ENCODE results near the gene CHTF18. TPM values are rescaled to one million over a fixed set of nuclear protein-coding genes. Genes with fewer than 3 reads are reported as not detected.

The CHTF18 gene
- total and polyA plus RNA-seq, 9 of the 15 experiments (the other 6 are each of a cell fraction or from before 2014, with no cell fraction given), result 2.5 to 123 (median 17.0) TPM

GRCh38 chr16:794853-795466 lies 6.5 kb downstream of the CHTF18 start:
- Histone ChIP-seq H2AFZ (ENCODE audit: low read depth, low read length) (no peak overlapping the region), H3K27ac (ENCODE audit: extremely low read depth, low read depth, low read length) (no peak overlapping the region), H3K4me1 (replicated peaks in 1 of 2; ENCODE audit: control insufficient read depth in 2 of 2, insufficient read depth in 2 of 2, low read length in 2 of 2) (peaks cover 2 to 89% of the 10 kb centered on the region in 2 experiments; a peak in 3 of 5 replicates), H3K36me3 (ENCODE audit: control insufficient read depth, insufficient read depth, low read length) (peaks cover 62% of the 10 kb centered on the region; the same call in 2 of the 3 replicates), H4K20me1 (replicated peaks; ENCODE audit: control insufficient read depth, insufficient read depth, low read length) (0 out of 2 replicates have a peak, but pooled peaks cover 4% of the 10 kb centered on the region), H3K79me2 (ENCODE audit: control insufficient read depth, insufficient read depth, low read length) (peaks cover under 1% of the 10 kb centered on the region; the same call in 1 of the 3 replicates), H3K9me1 (ENCODE audit: control insufficient read depth, insufficient read depth, low read length) (no peaks in the 10 kb centered on the region), H3K4me3 (no peak overlapping the region), H3K27me3 (ENCODE audit: control insufficient read depth in 2 of 2, insufficient read depth in 2 of 2, low read length in 2 of 2) (no peaks in the 10 kb centered on the region), H3K9ac (ENCODE audit: insufficient read depth in 1 of 2, low read depth in 2 of 2, low read length in 2 of 2) (no peak overlapping the region), H3K9me3 (replicated peaks; ENCODE audit: control insufficient read depth, insufficient read depth, low read depth, low read length) (no peaks in the 10 kb centered on the region), H3K4me2 (ENCODE audit: insufficient read depth, low read length) (no peak overlapping the region)
- in situ Hi-C loops (cut with MboI) (no loop called here), intact Hi-C loops (cut with micrococcal nuclease) (no loop called here)
- FAIRE-seq (no peak), ATAC-seq (no peak), DNase-seq (ENCODE audit: extremely low read depth in 1 of 4, low spot score in 3 of 4) (peak in 1 of 4 experiments; percentile 11)
- BruUV-seq (replicated peaks), result no TSS peak
- WGBS (ENCODE audit: insufficient coverage, low coverage, missing lambda C conversion rate), result 76% methylated on average over 9 of the region's 31 CpGs
- no peak for TF ChIP-seq ZNF3 (CRISPR knock-in tag; IDR thresholded peaks at IDR 0.05)
- no peak for TF ChIP-seq NCOA2 (IDR thresholded peaks at IDR 0.05; ENCODE audit: partially characterized antibody in 2 of 2)
- 0 out of 2 replicates have a peak, but pooled peaks have one; percentile 7 for TF ChIP-seq POLR2G (IDR thresholded peaks at IDR 0.05; ENCODE audit: low read depth, low read length)
- TF ChIP-seq PREB (CRISPR knock-in tag; IDR thresholded peaks at IDR 0.05), result no peak
- TF ChIP-seq PPARD (CRISPR knock-in tag; IDR thresholded peaks at IDR 0.05), result no peak
- 0 out of 2 replicates have a peak, but pooled peaks have one; percentile 27 for TF ChIP-seq HNRNPL (IDR thresholded peaks at IDR 0.05; ENCODE audit: low read depth, low read length)
- TF ChIP-seq FIP1L1 (IDR thresholded peaks at IDR 0.05; ENCODE audit: low read depth, low read length, poor library complexity, severe bottlenecking), result peak; percentile 14
- no peak for TF ChIP-seq SMARCC2 (IDR thresholded peaks at IDR 0.05; ENCODE audit: low read depth)
- TF ChIP-seq, protein P1, sequence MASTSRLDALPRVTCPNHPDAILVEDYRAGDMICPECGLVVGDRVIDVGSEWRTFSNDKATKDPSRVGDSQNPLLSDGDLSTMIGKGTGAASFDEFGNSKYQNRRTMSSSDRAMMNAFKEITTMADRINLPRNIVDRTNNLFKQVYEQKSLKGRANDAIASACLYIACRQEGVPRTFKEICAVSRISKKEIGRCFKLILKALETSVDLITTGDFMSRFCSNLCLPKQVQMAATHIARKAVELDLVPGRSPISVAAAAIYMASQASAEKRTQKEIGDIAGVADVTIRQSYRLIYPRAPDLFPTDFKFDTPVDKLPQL (IDR thresholded peaks at IDR 0.05; ENCODE audit: extremely low read depth, insufficient read length), result no peak
- peak; percentile 9; the same call in 1 of the 2 replicates for TF ChIP-seq ZBTB7A (IDR thresholded peaks at IDR 0.05; ENCODE audit: borderline replicate concordance, control insufficient read depth, low read depth, low read length)
- ChIA-PET CTCF (ENCODE audit: low intra/inter-chr PET ratio) (no interaction called here), POLR2A (interaction anchor here (1.3 kb wide), 1 partner anchor 13 kb away, joined by 4 read pairs; no protein-coding TSS in a partner anchor)
